GM12892 (cell line): ENCODE data around the gene ITK.

Source experiments
- POLR2AphosphoS5 ChIP-seq: IDR thresholded peaks from 2 replicates; pipeline ENCODE4 v1.6.1; 2011; ENCODE audit warnings: low read depth, low read length, control low read depth
- TAF1 ChIP-seq: IDR thresholded peaks from 2 replicates; pipeline ENCODE4 v1.6.1; 2011; ENCODE audit warnings: low read depth, mild to moderate bottlenecking, control low read depth, low read length, borderline replicate concordance

DNA sequence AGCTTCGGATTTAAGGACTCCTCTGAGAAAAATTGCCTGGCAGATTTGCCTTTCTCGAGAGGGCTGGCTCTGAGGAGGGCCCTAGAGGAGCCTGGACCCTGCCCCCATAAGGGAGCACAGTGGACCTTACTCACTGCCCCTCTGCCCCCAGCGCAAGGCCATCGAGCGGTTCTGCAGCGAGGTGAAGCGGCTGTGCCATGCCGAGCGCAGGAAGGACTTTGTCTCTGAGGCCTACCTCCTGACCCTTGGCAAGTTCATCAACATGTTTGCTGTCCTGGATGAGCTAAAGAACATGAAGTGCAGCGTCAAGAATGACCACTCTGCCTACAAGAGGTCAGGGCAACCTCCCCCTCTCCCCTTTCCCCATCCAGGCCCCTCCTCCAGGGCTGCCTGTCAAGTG is 119.9 kb downstream of the ITK start:
- TF ChIP-seq POLR2AphosphoS5 (no peak), TAF1 (no peak)
